Testis (tissue), 3 donors: Measurements from ENCODE around the gene PSD2. TPM values are rescaled to one million over a fixed set of nuclear protein-coding genes. Genes with fewer than 3 reads are reported as not detected.

Source experiments
- DNase-seq: peaks from one replicate; pipeline ENCODE4 v3.0.0-alpha.2; 2019
- H3K27ac ChIP-seq, 2 donors: fragments of 200-600 bp; sonication (generic); one replicate each; pipeline ENCODE4 v1.5.1; 2019
- H3K27me3 ChIP-seq: fragments of 200-600 bp; sonication (generic); one replicate; pipeline ENCODE4 v1.5.1; 2019
- H3K36me3 ChIP-seq: fragments of 200-600 bp; sonication (generic); one replicate; pipeline ENCODE4 v1.5.1; 2017; ENCODE audit warnings: low read depth; ENCODE audit errors: missing control alignments
- H3K4me1 ChIP-seq: fragments of 200-600 bp; sonication (generic); one replicate; pipeline ENCODE4 v1.5.1; 2019
- H3K4me3 ChIP-seq, 2 donors: fragments of 200-600 bp; sonication (generic); one replicate each; pipeline ENCODE4 v1.5.1; 2017 to 2019
- H3K9me3 ChIP-seq: fragments of 200-600 bp; sonication (generic); one replicate; pipeline ENCODE4 v1.5.1; 2017
- POLR2A ChIP-seq: fragments of 450-650 bp; IDR thresholded peaks from one replicate; pipeline ENCODE4 v1.6.1; 2017; ENCODE audit warnings: antibody characterized with exemption, mild to moderate bottlenecking, moderate library complexity
- WGBS, 2 donors: methylation state at CpG; one replicate each; pipeline ENCODE4 v1.1.5; 2018; 5-methylcytosine and 5-hydroxymethylcytosine counted together
- intact Hi-C: fragments of 100-400 bp; cut with DNase I; formaldehyde crosslinking; loops from one replicate; pipeline ENCODE4 v1.15.1; 2023; ENCODE audit warnings: low total_unique reads
- polyA plus RNA-seq: library from polyadenylated mRNA; stranded (reverse); fragments of 350-450 nt; fragmentation: Illumina TruSeq; extraction: RNeasy Lipid Tissue Mini Kit (QIAGEN cat#74804); gene quantifications from one replicate; pipeline ENCODE4 v1.2.3, GENCODE V29; 2014; ENCODE audit warnings: low read depth, low replicate concordance; ENCODE audit not compliant: insufficient read depth
- total RNA-seq, 2 donors: library from RNA; depleted of rRNA; stranded (reverse); fragments of >200 nt; gene quantifications; one replicate each; pipeline ENCODE4 v1.2.3, GENCODE V29; 2016
- TF ChIP-seq, protein P1 (sequence below), 3 experiments: fragments of 450-650 bp in 2 of 3; fragments of 200-600 bp in 1 of 3; sonication (generic) in 1 of 3; IDR thresholded peaks; one replicate each; pipeline ENCODE4 v1.5.1; 2016 to 2019; ENCODE audit warnings: antibody characterized with exemption in 3 of 3, mild to moderate bottlenecking in 2 of 3, moderate library complexity in 1 of 3

PSD2 gene
- total and polyA plus RNA-seq, 3 donors from 2014 or later: 1.6 to 2.0 (median 1.9) TPM

DNA sequence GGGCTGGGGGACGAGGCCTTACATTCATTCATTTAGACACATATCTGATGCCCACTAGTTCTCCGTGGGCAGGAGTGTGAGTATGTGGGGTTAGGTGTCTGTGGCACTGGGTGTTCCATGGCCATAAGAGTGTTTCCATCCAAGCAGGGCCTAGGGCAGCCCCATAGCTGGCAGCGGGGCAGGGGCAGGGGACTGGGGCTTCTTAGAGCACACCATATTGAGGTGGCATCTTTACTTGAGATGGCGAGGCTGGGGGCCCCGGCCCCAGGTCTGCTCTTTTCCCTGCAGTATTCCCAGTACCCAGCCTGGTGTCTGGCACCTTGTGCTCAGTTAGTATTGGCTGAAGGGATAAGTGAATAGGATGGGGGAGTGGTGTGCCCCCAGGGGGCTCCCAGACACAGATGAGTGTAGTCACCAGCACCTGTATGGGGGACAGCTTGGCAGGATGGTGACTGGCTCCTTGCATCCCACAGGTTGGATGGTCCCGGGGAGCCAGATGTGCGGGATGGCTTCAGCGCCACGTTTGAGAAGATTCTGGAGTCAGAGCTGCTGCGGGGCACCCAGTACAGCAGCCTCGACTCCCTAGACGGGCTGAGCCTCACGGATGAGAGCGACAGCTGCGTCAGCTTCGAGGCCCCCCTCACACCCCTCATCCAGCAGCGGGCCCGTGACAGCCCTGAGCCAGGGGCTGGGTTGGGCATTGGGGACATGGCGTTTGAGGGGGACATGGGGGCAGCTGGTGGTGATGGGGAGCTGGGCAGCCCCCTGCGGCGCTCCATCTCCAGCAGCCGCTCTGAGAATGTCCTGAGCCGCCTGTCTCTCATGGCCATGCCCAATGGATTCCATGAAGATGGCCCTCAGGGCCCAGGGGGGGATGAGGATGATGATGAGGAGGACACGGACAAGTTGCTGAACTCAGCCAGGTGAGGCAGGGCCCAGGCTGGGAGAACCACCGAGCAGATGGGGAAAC is 17.5 kb downstream of the PSD2 start:
- intact Hi-C loops: no loop called here
- no peak overlapping the region for H3K4me3 ChIP-seq
- no peaks in the 10 kb centered on the region for H3K9me3 ChIP-seq
- TF ChIP-seq, protein P1, sequence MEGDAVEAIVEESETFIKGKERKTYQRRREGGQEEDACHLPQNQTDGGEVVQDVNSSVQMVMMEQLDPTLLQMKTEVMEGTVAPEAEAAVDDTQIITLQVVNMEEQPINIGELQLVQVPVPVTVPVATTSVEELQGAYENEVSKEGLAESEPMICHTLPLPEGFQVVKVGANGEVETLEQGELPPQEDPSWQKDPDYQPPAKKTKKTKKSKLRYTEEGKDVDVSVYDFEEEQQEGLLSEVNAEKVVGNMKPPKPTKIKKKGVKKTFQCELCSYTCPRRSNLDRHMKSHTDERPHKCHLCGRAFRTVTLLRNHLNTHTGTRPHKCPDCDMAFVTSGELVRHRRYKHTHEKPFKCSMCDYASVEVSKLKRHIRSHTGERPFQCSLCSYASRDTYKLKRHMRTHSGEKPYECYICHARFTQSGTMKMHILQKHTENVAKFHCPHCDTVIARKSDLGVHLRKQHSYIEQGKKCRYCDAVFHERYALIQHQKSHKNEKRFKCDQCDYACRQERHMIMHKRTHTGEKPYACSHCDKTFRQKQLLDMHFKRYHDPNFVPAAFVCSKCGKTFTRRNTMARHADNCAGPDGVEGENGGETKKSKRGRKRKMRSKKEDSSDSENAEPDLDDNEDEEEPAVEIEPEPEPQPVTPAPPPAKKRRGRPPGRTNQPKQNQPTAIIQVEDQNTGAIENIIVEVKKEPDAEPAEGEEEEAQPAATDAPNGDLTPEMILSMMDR (IDR thresholded peaks at IDR 0.05): no peak
- no peaks in the 10 kb centered on the region for H3K27me3 ChIP-seq
- no peaks in the 10 kb centered on the region for H3K4me1 ChIP-seq
- 91 to 96% methylated on average over 14 to 25 of the region's 25 CpGs for WGBS, 2 donors
- no peak overlapping the region for H3K27ac ChIP-seq
- no peak for DNase-seq
- H3K36me3 ChIP-seq: no peaks in the 10 kb centered on the region

DNA sequence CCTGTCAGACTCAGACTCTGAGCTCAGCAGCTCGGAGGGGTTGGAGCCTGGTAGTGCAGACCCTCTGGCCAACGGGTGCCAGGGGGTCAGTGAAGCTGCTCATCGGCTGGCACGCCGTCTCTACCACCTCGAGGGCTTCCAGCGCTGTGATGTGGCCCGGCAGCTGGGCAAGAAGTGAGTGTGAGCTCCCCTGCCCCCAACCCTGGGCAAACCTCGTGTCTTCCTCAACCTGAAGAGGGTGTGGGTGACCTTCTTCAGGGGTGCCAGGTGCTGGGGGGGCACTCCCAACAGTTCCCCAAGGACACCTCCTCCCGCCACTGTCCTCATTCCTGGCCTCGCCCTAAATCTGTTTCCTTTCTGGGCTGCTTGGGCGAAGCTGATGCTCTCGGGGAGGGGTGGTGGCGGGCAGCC is 18.6 kb downstream of the PSD2 start:
- H3K27me3 ChIP-seq: no peaks in the 10 kb centered on the region
- intact Hi-C loops: no loop called here
- no peak overlapping the region for H3K4me3 ChIP-seq
- TF ChIP-seq, protein P1 (IDR thresholded peaks at IDR 0.05): no peak
- TF ChIP-seq POLR2A: no peak
- H3K27ac ChIP-seq: no peak overlapping the region
- H3K4me1 ChIP-seq: no peaks in the 10 kb centered on the region
- no peaks in the 10 kb centered on the region for H3K9me3 ChIP-seq
- no peak for DNase-seq
- 86 to 90% methylated on average over 13 to 14 of the region's 14 CpGs for WGBS, 2 donors
- no peaks in the 10 kb centered on the region for H3K36me3 ChIP-seq

DNA sequence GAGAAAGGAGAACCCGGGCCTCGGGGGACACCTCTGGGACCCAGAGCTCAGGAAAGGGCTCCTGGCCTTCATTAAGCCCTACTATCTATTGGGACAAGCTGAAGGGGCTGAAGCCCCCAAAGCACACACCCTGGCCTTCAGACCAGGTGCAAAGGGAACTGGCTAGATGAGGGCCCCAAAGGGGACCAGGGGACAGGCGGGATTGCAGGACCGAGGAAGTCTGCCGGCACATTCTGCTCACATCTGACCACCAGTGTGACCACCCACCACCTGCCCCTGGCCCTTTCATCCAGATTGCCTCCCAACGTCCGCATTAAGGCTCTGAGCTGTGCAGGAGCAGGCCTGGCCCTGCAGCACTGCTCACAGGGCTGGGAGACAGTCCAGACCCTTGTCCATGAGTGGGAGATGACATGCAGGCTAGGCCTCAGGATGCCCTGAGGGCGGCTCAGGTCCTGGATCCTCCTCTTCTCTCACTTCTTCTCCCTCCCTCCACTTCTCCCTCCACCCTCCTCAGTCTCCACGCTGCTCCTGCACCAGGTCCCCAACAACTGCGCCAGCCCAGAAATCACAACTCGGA is 19.2 kb downstream of the PSD2 start:
- no peak overlapping the region for H3K27ac ChIP-seq
- intact Hi-C loops: no loop called here
- DNase-seq: no peak
- TF ChIP-seq, protein P1 (IDR thresholded peaks at IDR 0.05): no peak
- TF ChIP-seq POLR2A: no peak
- no peak overlapping the region for H3K4me3 ChIP-seq
- H3K4me1 ChIP-seq: no peaks in the 10 kb centered on the region
- 95 to 96% methylated on average over 8 to 11 of the region's 11 CpGs for WGBS, 2 donors
- H3K27me3 ChIP-seq: no peaks in the 10 kb centered on the region
- H3K36me3 ChIP-seq: no peaks in the 10 kb centered on the region
- no peaks in the 10 kb centered on the region for H3K9me3 ChIP-seq

DNA sequence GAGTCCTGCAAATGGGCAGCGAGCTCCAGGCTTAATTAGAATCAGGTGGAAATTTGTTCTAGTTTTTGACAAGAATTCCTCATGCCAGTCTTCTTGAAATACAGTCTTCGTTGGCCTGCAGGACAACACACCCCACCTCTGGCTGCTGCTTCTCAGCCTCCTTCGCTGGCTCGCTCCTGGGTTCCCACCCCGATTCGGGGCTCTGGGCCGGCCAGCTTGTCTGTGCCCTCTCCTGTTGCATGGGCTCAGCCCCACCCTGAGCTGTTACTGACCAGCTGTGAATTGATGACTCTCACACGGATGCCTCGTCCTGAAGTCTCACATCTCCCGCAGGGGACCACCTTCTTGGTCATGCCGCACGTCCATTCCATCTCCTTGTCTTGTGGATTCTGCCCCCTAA is 21.0 kb downstream of the PSD2 start:
- Histone ChIP-seq H3K27me3 (no peaks in the 10 kb centered on the region), H3K4me1 (no peaks in the 10 kb centered on the region), H3K36me3 (no peaks in the 10 kb centered on the region), H3K4me3 (no peak overlapping the region), H3K9me3 (no peaks in the 10 kb centered on the region), H3K27ac (no peak overlapping the region)
- TF ChIP-seq, protein P1 (IDR thresholded peaks at IDR 0.05): no peak
- no peak for TF ChIP-seq POLR2A
- no peak for DNase-seq
- intact Hi-C loops: no loop called here
- WGBS, 2 donors: 89 to 97% methylated on average over 12 of the region's 12 CpGs
